ENCODE results near the gene ALOXE3.

DNA sequence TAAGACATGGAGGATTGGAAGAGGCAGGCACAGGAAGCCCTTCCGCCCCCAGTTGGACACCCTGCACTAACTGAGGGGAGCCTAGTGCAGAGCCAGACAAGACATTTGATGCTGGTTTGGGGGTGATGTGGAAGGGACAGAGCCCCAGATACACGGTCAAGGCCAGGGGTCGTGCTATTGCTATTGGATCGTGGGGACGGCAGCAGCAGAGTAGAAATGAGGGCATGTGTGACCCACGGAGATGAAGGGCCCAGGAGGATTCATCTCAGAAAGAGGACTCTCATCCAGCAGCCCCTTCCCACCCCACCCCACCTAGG is 46.5 kb upstream of the ALOXE3 start:
- TF ChIP-seq RAD21 (IDR thresholded peaks at IDR 0.05 in 1 of 2, conservative IDR thresholded peaks at IDR 0.05 in 1 of 2; ENCODE audit: low read depth in 2 of 2, low read length in 2 of 2) (no peak), CTCF (IDR thresholded peaks at IDR 0.05; ENCODE audit: control extremely low read depth in 1 of 3, insufficient read depth in 1 of 3, low read depth in 1 of 3, low read length in 3 of 3) (no peak), POLR2AphosphoS5 (IDR thresholded peaks at IDR 0.05; ENCODE audit: low read depth, low read length) (no peak), TCF12 (IDR thresholded peaks at IDR 0.05; ENCODE audit: low read depth, low read length) (no peak), EGR1 (IDR thresholded peaks at IDR 0.05; ENCODE audit: borderline replicate concordance, low read depth, low read length) (no peak), KDM1A (IDR thresholded peaks at IDR 0.05; ENCODE audit: borderline replicate concordance, low read length) (no peak), USF2 (IDR thresholded peaks at IDR 0.05; ENCODE audit: low read length) (no peak)

Data from H1 (cell line).